IPS-NIHi11 (cell line): Measurements from ENCODE around the gene GTF3C5.
"Not testable (repeated sequence)": the region's sequence is repeated elsewhere in the genome, so short reads cannot be mapped to it uniquely, and the experiment has no call there.

Source experiments
- DNase-seq: peaks from one replicate; pipeline ENCODE4 v3.0.0; 2012; ENCODE audit warnings: mixed read lengths, low spot score

The GTF3C5 gene

GRCh38 chr9:133070985-133071384 lies 40.2 kb downstream of the GTF3C5 start:
- DNase-seq = not testable (repeated sequence)

GRCh38 chr9:133071484-133072150 lies 40.8 kb downstream of the GTF3C5 start:
- DNase-seq = no peak

DNA sequence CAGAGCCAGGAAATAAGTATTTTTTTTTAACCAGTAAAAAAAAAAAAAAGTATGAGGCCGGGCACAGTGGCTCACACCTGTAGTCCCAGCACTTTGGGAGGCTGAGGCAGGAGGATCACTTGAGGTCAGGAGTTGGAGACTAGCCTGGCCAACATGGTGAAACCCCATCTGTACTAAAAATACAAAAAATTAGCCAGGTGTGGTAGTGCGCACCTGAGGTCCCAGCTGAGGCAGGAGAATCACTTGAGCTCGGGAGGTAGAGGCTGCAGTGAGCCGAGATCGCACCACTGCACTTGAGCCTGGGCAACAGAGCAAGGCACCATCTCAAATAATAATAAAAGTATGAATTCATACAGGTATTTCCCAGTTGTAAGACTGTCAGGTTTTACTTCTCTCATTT lies 41.4 kb downstream of the GTF3C5 start:
- DNase-seq = not testable (repeated sequence)

- no peak for DNase-seq
Measured at GRCh38 chr9:133073086-133074014, 42.6 kb downstream of the GTF3C5 start.

- DNase-seq = no peak
Measured at GRCh38 chr9:133074111-133074651, 43.4 kb downstream of the GTF3C5 start.

DNA sequence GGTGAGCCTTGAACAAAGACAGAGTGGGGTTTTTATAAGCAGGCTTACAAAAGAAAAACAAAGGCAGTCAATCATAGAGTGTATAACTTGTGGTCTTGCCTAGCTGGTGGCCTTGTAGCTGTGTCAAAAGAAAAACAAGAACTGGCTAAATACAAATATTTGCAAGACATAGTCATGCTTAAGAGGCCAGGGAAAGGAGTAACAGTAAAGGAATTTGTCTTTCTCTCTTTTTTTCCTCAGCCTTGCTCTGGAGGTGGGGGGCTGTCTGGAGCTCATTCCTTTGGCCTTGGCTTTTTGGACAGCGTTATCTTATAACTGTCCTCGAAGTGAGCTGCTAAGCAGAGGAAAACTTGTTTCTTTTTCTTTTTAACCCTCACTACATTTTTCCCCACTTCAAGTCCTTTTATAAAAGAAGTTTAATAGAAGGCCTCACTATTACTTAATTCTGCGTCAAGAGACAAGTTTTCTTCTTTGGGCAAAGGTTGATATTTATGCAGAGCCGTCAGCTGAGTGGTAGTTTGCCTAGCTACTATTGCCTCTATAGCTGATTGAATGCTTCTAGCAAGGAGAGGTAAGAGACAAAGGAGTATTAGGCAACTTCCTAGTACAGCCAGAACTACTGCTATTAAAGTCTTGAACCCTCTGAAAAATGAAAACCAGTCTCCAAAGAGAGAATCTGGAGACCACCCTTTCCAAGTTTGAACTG lies 45.3 kb downstream of the GTF3C5 start:
- DNase-seq = no peak

DNA sequence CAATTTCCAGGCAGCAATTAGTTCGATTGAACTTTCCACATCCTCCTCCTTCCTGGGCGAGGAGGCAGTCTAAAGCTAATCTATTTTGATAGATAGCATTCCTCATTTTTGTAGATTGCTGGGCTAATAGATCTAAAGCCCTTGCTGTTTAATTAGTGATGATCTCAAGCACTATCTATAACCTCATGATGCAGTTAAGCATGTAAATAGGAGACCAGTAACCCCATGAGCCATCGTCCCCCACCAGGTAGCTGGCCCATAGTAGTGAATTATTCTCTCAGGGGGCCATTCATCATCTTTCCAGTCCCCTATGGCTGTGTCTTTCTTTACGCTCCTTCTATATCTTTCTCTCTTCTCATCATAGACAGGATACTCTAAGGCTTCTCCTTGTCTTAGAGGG lies 45.9 kb downstream of the GTF3C5 start:
- no peak for DNase-seq

DNA sequence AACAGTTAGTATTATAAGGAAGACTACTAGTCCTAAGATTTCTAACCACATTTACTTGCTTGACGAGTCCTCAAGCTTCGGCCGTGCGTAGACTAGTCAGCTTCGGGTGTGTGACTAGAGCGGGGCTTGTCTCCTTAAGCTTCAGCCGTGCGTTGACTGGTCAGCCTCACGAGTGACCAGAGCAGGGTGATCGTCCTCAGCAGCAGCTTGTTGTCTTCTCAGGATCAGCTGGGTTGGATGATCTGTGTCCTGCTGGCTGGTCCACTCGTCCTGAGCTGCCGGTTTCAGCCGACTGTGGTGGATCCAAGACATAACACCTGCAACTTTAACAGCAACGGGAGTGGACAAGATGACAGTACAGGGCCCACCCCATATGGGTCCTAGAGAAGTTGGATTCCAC lies 47.7 kb downstream of the GTF3C5 start:
- DNase-seq = no peak

DNA sequence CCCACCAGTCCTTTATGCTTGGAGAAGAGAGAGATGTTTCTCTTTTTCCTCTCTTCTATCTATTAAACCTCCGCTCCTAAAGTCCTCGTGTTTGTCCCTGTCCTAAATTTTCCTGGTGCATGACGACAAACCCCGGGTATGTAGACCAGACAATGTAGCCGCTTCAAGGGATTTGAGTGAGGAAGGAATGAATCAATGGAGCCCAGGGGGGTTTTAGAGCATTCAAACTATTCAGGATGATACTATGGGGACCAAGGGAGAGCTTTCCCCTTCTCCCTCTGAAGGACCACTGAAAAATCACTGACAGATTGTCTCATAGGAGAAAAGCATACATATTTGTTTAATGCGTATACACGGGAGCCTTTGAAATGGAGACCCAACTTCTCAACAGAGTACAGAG lies 49.4 kb downstream of the GTF3C5 start:
- DNase-seq = peak; percentile 4

GRCh38 chr9:133080786-133081779 lies 50.3 kb downstream of the GTF3C5 start:
- not testable (repeated sequence) for DNase-seq

DNA sequence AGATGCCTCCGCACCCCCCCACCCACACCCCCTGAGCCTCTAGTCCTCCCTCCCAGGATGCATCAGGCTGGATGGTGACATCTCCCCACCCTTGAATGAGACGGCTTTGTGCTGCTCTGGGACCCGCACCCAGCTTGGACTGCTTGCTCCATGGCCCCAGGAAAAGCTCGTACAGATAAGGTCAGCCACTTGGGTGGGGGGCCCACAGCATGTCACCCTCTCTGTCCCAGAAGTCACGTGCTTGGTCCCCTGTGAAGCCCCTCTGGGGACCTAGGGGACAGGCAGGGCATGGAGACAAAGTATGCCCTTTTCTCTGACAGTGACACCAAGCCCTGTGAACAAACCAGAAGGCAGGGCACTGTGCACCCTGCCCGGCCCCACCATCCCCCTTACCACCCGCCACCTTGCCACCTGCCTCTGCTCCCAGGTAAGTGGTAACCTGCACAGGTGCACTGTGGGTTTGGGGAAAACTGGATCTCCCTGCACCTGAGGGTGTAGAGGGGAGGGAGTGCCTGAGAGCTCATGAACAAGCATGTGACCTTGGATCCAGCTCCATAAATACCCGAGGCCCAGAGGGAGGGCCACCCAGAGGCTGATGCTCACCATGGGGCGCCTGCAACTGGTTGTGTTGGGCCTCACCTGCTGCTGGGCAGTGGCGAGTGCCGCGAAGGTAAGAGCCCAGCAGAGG lies 51.3 kb downstream of the GTF3C5 start:
- DNase-seq = not testable (repeated sequence)

DNA sequence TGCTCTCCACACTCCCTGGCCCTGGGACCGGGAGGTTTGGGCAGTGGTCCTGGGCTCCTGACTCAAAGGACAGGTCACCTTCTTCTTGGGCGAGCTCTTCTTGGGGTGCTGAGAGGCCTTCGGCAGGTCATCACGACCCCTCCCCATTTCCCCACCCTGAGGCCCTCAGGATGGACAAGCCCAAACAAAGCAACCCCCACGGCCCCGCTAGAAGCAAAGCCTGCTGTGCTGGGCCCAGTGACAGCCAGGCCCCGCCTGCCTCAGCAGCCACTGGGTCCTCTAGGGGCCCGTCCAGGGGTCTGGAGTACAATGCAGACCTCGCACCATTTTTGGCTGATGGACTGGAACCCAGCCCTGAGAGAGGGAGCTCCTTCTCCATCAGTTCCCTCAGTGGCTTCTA lies 52.9 kb downstream of the GTF3C5 start:
- DNase-seq = not testable (repeated sequence)

DNA sequence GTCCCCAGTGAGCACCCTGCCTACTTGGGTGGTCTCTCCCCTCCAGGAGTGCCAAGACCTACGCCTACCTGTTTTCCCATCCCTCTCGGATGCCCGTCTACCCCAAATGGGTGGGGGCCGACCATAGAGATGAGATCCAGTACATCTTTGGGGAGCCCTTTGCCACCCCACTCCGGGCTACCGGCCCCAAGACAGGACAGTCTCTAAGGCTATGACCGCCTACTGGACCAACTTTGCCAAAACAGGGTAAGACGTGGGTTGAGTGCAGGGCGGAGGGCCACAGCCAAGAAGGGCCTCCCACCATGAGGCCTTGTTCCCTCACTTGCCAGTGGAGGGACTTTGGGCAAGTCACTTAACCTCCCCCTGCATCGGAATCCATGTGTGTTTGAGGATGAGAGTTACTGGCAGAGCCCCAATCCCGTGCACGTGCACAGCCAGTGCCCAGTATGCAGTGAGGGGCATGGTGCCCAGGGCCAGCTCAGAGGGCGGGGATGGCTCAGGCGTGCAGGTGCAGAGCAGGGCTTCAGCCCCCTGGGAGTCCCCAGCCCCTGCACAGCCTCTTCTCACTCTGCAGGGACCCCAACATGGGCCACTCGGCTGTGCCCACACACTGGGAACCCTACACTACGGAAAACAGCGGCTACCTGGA lies 55.5 kb downstream of the GTF3C5 start:
- DNase-seq = not testable (repeated sequence)

DNA sequence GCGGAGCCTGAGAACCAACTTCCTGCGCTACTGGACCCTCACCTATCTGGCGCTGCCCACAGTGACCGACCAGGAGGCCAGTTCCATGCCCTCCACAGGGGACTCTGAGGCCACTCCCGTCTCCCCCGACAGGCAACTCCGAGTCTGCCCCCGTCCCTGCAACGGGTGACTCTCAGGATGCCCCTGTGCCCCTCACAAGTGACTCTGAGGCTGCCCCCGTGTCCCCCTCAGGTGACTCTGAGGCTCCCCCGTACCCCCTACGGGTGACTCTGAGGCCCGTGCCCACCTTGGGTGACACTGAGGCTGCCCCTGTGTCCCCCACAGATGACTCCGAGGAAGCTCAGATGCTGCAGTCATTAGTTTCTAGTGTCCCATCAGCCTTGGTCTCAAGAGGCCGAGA lies 56.1 kb downstream of the GTF3C5 start:
- DNase-seq = no peak

DNA sequence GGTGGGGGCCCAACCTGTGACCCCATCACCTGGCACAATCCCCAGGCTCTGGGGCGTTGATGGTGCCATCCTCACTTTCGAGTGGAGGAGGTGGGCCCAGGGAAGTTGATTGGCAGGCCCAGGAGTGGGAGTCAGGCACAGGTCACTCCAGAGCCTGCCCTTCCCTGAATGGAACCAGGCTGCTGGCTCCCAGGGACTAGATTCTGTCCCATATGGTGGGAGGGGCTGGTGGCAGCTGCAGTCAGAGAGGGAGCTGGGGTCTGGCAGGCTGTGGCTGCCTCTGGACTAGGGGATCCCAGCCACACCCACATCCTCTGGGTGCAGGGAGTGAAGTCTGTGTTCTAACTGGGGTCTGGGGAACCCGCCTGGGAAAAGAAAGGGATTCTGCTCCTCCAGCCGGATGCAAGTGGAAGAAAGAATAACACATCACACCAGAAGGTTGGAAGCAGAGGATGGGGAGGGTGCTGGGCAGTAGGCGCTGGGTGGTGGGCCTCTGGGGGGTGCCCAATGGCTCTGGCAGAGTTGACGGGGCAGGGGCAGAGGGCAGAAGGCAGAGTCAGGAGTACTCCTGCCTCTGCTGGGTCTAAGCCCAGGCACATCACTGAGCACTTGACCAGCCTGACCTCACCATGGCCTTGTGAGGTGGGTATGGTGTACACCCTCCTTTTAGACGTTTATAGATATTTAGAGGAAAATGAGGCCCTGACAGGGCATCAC lies 56.8 kb downstream of the GTF3C5 start:
- peak; percentile 5 for DNase-seq

DNA sequence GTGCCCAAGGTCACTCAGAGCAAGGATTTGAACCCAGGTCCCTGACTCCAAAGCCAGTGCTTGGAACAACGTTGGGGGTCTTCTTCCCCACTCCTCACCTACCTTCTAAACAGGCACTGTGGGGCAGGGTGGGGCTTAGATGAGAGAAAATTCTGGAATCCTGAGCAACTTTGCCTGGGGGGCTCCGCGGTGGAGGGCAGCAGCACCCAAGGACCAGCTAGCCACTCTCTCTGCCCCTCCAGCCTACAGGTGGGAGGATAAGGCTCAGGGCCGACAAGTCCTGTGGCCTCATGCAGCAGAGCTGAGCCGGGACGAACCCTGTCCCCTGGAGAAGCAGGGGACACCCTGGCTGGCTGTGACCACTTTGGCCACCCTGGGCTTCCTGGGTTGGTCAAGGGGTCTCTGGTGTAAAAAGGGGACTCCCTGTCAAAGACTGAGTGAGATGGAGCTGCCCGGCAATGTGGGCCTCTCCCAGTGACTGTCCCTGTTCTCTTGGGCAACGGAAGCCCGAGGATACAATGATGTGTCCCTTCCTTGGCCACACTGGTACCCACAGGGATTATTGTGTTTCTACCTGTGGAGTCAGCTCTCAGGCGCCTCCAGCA lies 57.5 kb downstream of the GTF3C5 start:
- DNase-seq = peak; percentile 2

DNA sequence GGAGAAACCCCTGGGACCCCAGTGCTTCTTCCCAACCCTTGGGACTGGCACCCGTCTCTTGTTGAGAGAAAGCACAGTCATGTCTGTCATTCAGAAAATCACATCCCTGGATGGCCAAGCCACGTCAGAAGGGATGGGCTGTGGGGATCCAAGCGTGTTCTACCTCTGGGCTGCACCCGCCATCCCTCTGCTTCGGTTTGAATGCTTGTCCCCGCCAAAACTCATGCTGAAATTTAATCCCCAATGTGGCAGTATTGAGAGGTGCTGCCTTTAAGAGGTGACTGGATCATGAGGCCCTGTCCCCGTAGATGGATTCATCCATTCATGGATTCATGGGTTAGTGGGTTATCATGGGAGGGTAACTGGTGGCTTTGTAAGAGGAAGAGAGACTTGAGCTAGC lies 58.0 kb downstream of the GTF3C5 start:
- DNase-seq = peak; percentile 7

GRCh38 chr9:133089271-133089671 lies 58.5 kb downstream of the GTF3C5 start:
- peak; percentile 35 for DNase-seq

DNA sequence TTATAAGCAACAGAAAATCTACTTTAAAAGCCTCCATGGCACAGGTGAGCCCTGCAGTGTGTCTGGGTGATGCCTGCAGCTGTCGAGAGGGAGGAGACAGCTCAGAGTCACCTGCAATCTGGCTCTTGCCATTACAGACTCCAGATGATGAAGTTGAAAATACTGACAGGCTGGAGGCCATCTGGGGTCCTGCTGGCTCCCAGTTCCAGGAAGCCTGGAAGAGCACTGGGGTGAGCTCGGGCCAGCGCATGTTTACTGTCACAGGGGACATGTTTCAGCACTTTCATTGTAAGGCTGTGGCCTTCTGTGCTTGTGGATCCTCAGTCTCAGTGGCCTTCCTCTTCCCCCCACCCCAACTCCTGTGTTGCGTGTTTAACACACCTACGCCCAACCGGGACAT lies 59.4 kb downstream of the GTF3C5 start:
- DNase-seq = no peak
